Measurements from ENCODE around the gene JAK2.

- TF ChIP-seq CTCF (IDR thresholded peaks at IDR 0.05): no peak
- no peak for TF ChIP-seq POLR2A (IDR thresholded peaks at IDR 0.05)
Measured at GRCh38 chr9:4984171-4984620, 876 bp upstream of the JAK2 start.
